MG63 (cell line): Measurements from ENCODE around the gene KDM8. TPM values are rescaled to one million over a fixed set of nuclear protein-coding genes. Genes with fewer than 3 reads are reported as not detected.
A peak's percentile ranks its signal among the peaks of the same experiment; 100 is the strongest.
"Not testable (repeated sequence)": the region's sequence is repeated elsewhere in the genome, so short reads cannot be mapped to it uniquely, and the experiment has no call there.

Source experiments
- DNase-seq: peaks from one replicate; pipeline ENCODE4 v3.0.0-alpha.2; 2020
- H3K27me3 ChIP-seq: fragments of 250-450 bp; sonication (Bioruptor Pico); 2 replicates; pipeline ENCODE4 v1.5.1; 2020; ENCODE audit warnings: mild to moderate bottlenecking, moderate library complexity
- H3K36me3 ChIP-seq: fragments of 250-450 bp; sonication (Bioruptor Pico); 2 replicates; pipeline ENCODE4 v1.5.1; 2020; ENCODE audit warnings: mild to moderate bottlenecking, moderate library complexity
- H3K4me3 ChIP-seq: fragments of 250-450 bp; sonication (Bioruptor Pico); 2 replicates; pipeline ENCODE4 v1.5.1; 2020; ENCODE audit warnings: mild to moderate bottlenecking, moderate library complexity
- H3K9me3 ChIP-seq: fragments of 250-450 bp; sonication (Bioruptor Pico); 2 replicates; pipeline ENCODE4 v1.5.1; 2020; ENCODE audit warnings: mild to moderate bottlenecking, moderate library complexity
- total RNA-seq: library from RNA; depleted of rRNA; stranded (reverse); fragments of >200 nt; shearing (Covaris generic); gene quantifications from 2 replicates; pipeline ENCODE4 v1.2.3, GENCODE V29; 2014; ENCODE audit warnings: low replicate concordance

KDM8 gene
- total RNA-seq, 1 experiment from 2014 or later: 10.2 TPM

DNA sequence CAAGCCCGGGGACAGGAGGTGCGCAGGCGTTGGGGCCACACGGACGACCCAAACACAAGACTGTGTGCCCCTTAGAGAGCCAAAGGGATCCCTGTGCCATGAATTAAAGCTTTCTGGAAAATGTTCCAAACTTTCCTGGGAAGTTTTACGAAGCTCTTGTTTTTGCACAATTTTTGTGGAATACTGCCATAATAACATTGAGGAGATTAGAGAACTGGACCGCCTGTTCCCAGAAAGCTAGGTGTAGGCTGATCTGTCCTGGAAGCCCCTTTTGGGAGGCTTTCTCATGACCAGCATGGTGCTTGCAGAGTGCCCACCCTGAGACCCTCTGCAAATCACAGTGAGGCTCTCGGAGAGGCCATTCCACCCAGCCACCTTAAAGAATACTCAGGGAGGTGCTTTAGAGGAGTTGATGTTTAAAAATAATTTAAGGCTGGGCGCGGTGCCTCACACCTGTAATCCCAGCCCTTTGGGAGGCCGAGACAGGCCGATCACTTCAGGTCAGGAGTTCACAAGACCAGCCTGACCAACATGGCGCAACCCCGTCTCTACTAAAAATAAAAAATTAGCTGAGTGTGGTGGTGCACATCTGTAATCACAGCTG is 1.1 kb downstream of the KDM8 start:
- Histone ChIP-seq H3K36me3 (no peaks in the 10 kb centered on the region; the same call in 1 of the 2 replicates), H3K27me3 (no peaks in the 10 kb centered on the region), H3K9me3 (no peaks in the 10 kb centered on the region), H3K4me3 (peak overlapping the region; percentile 73)
- DNase-seq: no peak

DNA sequence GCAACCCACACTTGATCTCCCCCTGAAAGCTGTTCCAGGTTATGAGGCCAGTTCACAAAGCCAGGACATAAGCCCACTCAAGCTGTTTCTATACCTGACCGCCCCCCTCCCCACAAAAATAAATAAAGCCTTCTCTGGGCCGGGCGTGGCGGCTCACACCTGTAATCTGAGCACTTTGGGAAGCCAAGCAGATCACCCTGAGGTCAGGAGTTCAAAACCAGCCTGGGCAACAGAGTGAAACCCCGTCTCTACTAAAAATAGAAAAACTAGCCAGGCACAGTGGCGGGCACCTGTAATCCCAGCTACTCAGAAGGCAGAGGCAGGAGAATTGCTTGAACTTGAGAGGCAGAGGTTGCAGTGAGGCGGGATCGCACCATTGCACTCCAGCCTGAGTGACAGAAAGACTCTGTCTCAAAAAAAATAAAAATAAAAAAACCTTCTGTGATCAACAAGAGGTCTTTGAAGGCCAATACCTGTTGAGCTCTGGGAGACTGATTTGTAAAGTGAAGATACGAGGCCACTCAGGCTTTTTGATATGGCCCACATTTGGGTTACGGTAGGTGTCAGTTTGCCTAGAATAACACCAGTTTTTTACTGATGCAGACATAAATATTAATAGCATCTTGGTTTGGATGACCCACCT is 2.2 kb downstream of the KDM8 start:
- Histone ChIP-seq H3K27me3 (no peaks in the 10 kb centered on the region), H3K36me3 (peaks cover 4% of the 10 kb centered on the region; the same call in 1 of the 2 replicates), H3K4me3 (no peak overlapping the region), H3K9me3 (no peaks in the 10 kb centered on the region)
- DNase-seq: no peak

DNA sequence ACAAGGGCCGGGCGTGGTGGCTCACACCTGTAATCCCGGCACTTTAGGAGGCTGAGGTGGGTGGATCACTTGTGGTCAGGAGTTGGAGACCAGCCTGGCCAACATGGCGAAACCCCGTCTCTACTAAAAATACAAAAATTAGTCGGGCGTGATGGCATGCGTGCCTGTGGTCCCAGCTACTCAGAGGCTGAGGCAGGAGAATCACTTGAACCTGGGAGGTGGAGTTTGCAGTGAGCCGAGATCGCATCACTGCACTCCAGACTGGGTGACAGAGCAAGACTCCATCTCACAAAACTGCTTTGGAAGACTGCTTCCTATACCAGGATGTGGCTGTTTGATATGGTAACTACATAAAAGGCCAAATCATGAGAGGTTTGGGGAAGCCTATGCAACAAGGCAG is 3.8 kb downstream of the KDM8 start:
- not testable (repeated sequence) for DNase-seq

GRCh38 chr16:27208081-27208680 is 4.9 kb downstream of the KDM8 start:
- peaks cover 17% of the 10 kb centered on the region for H3K36me3 ChIP-seq
- H3K9me3 ChIP-seq: no peaks in the 10 kb centered on the region
- no peak overlapping the region for H3K4me3 ChIP-seq
- H3K27me3 ChIP-seq: no peaks in the 10 kb centered on the region
- DNase-seq: no peak

More for the DNA sequence above, 3.8 kb downstream of the KDM8 start:
- H3K36me3 ChIP-seq: peaks cover 12% of the 10 kb centered on the region
- not testable (repeated sequence) for H3K27me3 ChIP-seq, H3K4me3 ChIP-seq, H3K9me3 ChIP-seq

DNA sequence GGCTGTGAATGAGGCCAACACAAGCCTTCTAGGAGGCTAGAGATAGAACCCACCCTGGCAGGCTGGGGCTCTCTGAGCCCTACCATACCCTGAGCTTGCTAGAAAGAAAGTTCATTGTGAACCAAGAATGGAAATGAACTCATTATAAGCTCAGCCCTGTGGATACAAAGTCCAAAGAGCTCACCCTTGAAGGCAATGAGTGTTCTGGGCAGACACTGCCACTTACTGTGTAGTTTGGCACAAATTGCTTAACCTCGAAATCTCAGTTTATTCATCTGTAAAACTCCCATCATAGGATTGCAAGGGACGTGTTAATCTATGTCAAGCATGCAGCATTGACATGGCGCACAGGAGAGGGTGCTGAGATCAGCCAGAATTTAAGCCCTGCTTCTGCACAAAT is 5.5 kb downstream of the KDM8 start:
- Histone ChIP-seq H3K36me3 (peaks cover 17% of the 10 kb centered on the region), H3K9me3 (no peaks in the 10 kb centered on the region), H3K27me3 (no peaks in the 10 kb centered on the region), H3K4me3 (no peak overlapping the region)
- DNase-seq: peak; percentile 22

GRCh38 chr16:27209591-27209990 is 6.3 kb downstream of the KDM8 start:
- DNase-seq: no peak
- Histone ChIP-seq H3K9me3 (no peaks in the 10 kb centered on the region), H3K4me3 (no peak overlapping the region), H3K27me3 (no peaks in the 10 kb centered on the region), H3K36me3 (peaks cover 21% of the 10 kb centered on the region)

DNA sequence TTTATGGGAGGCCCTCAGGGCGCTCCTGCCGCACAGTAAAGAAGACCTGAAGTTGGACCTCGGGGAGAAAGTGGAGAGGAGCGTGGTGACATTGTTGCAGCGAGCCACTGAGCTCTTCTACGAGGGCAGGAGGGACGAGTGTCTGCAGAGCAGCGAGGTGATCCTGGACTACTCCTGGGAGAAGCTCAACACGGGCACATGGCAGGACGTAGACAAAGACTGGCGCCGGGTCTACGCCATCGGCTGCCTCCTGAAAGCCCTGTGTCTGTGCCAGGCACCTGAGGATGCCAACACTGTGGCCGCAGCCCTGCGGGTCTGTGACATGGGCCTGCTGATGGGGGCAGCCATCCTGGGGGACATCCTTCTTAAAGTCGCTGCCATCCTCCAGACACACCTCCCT is 6.8 kb downstream of the KDM8 start:
- H3K4me3 ChIP-seq: no peak overlapping the region
- H3K27me3 ChIP-seq: no peaks in the 10 kb centered on the region
- H3K36me3 ChIP-seq: peaks cover 25% of the 10 kb centered on the region
- H3K9me3 ChIP-seq: no peaks in the 10 kb centered on the region
- DNase-seq: no peak

DNA sequence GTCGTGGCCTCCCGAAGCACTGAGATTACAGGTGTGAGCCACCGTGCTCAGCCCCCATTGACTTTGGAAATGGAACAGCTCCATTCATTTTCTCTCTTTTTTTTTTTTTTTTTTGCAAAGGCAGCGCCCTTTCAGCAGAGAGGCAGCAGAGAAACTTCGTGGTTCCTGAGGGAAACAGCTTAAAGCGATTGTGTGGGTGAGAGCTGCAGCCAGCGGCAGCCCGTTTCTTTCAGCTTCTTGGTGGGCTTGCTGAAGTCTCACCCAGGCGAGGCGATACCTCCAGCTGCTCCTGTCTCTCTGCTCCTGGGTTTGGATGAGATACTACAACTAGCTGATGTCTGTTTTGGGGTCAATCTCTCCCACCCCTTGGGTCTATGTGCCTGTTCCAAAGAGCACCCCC is 7.7 kb downstream of the KDM8 start:
- H3K27me3 ChIP-seq: no peaks in the 10 kb centered on the region
- no peak for DNase-seq
- H3K9me3 ChIP-seq: no peaks in the 10 kb centered on the region
- no peak overlapping the region for H3K4me3 ChIP-seq
- H3K36me3 ChIP-seq: peaks cover 28% of the 10 kb centered on the region

DNA sequence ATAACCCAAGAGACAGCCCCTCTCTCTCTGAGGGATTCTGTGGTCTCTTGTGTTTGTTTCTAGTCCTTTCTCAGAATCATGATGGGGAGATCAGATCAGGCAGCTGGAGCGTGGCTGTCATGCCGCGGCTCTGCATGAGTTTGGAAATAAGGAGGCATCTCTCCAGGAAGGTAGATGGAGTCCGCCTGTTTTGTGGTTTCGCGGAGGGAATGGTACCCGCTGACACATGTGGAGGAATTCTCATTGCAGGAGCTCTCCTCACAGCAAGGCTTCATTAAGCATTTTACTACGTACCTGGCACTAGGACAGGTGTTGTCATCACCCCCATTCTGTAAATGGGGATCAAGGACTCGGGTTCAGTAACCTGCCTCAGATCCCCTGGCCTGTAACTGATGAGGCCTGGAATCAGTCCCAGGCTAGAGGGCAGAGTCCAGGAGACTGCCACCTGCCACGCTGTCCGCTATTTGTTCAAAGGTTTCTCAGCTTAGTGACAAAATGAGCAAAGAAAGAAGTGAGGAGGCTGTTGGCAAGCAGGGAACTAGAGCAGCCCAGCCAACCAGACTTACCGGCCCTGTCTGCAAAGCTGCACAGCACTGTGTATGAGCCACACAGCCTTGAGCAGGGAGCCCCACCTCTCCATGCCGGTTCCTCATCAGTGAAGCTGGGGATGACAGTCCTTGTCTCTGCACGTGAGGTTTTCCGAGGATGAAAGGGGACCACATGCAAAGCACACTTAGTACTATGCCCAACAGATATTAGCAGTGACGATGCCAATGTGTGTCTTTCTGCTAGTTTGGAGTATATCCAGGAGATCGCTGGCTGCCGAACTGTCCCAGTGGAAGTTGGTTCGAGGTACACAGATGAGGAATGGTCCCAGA is 11.0 kb downstream of the KDM8 start:
- no peak overlapping the region for H3K4me3 ChIP-seq
- H3K27me3 ChIP-seq: no peaks in the 10 kb centered on the region
- peaks cover 28% of the 10 kb centered on the region for H3K36me3 ChIP-seq
- no peak for DNase-seq
- H3K9me3 ChIP-seq: no peaks in the 10 kb centered on the region

DNA sequence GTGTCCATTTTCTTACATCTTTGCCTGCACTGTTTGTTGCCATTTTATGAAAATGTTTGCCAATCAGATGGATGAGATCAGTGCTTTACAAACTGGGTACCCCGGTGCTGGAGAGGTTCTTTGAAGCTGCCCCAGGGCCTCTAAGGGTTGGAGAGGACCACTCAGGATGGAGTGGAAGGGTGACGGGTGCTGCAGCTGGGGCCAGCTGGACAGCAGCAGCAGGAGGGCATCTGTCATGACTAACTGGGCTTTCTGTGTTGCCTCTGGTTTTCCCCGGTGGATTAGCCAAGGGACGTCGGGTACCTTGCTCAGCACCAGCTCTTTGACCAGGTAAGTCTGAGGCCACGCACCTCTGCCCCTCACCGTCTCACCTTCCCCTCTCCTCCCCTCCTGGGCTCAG is 12.3 kb downstream of the KDM8 start:
- Histone ChIP-seq H3K4me3 (no peak overlapping the region), H3K36me3 (peaks cover 23% of the 10 kb centered on the region), H3K27me3 (no peaks in the 10 kb centered on the region), H3K9me3 (no peaks in the 10 kb centered on the region)
- no peak for DNase-seq

- no peaks in the 10 kb centered on the region for H3K27me3 ChIP-seq
These were observed 13.1 kb downstream of the KDM8 start for GRCh38 chr16:27216297-27216885.

DNA sequence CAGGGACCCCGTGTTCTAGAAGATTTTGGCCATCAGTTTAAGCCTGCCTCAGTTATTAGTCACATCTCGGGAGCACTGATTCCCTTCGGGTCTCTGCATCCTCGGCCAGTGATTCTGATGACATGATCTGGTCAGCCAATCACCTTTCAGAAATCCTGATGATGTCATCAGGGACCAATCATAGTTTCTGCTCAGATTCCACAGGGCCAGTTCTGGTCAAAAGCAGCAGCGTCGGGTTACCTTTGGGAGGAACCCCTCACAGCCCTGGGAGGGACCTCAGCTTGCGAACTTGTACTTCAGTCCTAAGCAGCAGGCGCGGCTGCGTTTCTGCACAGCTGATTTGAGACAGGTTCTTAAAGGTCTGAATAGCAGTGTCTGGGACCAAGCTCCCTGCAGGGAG is 13.9 kb downstream of the KDM8 start:
- Histone ChIP-seq H3K27me3 (no peaks in the 10 kb centered on the region), H3K4me3 (no peak overlapping the region), H3K36me3 (peaks cover 18% of the 10 kb centered on the region), H3K9me3 (no peaks in the 10 kb centered on the region)
- DNase-seq: no peak

More at GRCh38 chr16:27216297-27216885, 13.1 kb downstream of the KDM8 start:
- Histone ChIP-seq H3K36me3 (peaks cover 24% of the 10 kb centered on the region), H3K4me3 (no peak overlapping the region), H3K9me3 (no peaks in the 10 kb centered on the region)
- no peak for DNase-seq

DNA sequence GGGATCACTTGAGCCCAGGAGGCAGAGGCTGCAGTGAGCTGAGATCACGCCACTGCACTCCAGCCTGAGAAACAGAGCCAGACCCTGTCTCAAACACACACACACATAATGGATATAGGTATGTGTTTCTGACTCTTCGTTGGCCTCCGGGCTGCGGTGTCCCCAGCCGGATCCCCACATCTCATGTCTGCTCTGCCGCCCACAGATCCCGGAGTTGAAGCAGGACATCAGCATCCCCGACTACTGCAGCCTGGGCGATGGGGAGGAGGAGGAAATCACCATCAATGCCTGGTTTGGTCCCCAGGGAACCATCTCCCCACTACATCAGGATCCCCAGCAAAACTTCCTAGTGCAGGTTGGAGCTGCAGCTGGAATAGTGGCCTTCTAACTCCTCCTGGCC is 15.4 kb downstream of the KDM8 start:
- H3K27me3 ChIP-seq: no peaks in the 10 kb centered on the region
- no peaks in the 10 kb centered on the region for H3K9me3 ChIP-seq
- no peak overlapping the region for H3K4me3 ChIP-seq
- DNase-seq: no peak
- H3K36me3 ChIP-seq: peaks cover 20% of the 10 kb centered on the region

- H3K36me3 ChIP-seq: peaks cover 24% of the 10 kb centered on the region
- DNase-seq: no peak
- no peak overlapping the region for H3K4me3 ChIP-seq
- H3K27me3 ChIP-seq: no peaks in the 10 kb centered on the region
- no peaks in the 10 kb centered on the region for H3K9me3 ChIP-seq
These were observed 15.8 kb downstream of the KDM8 start for GRCh38 chr16:27219161-27219560.

DNA sequence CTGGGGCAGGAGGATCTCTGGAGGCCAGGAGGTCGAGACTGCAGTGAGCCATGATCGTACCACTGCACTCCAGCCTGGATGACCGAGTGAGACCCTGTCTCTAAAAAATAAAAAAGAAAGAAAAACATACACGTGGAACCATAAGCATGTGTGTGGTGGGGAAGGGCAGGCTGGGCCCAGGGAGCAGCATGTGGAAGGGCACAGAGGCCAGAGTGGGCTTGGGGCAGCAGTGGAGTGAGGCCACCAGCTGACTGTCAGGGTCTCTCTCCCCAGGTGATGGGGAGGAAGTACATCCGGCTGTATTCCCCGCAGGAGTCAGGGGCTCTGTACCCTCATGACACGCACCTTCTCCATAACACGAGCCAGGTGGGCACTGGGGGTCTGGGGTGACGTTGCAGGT is 16.8 kb downstream of the KDM8 start:
- Histone ChIP-seq H3K4me3 (no peak overlapping the region), H3K9me3 (no peaks in the 10 kb centered on the region), H3K36me3 (peaks cover 23% of the 10 kb centered on the region), H3K27me3 (no peaks in the 10 kb centered on the region)
- no peak for DNase-seq

DNA sequence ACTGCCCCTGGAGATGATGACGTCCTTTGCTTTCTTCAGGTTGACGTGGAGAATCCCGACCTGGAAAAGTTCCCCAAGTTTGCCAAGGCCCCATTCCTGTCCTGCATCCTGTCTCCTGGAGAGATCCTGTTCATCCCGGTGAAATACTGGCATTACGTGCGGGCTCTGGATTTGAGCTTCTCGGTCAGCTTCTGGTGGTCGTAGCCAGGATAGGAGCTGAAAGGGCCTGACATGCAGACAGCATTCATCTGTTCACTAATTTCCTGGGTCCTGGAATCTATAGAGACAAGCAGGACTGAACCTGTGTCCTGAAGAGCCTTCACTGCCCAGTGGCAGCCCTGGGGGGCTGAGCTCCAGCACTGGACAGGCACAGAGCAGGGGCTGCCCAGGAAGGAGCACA is 17.2 kb downstream of the KDM8 start:
- Histone ChIP-seq H3K9me3 (no peaks in the 10 kb centered on the region), H3K36me3 (peaks cover 23% of the 10 kb centered on the region), H3K4me3 (no peak overlapping the region), H3K27me3 (no peaks in the 10 kb centered on the region)
- no peak for DNase-seq

DNA sequence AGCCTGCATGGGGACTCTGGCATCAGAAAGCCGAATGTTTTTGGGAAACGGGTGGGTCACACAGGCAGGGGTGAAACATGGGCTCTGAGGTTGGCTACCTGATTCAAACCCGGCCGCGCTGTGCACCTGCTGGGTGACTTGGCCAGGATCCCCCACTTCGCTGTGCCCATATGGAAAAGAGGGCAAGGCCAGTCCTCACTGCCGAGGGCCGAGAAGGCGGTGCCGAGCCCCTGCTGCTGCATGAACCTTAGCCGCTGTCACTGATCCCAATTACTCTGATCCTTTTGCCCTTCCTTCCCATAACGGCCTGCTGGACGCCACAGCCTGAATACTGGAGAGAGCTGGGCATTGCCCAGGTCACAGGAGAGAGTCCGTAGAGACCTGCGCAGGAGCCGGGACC is 17.7 kb downstream of the KDM8 start:
- peaks cover 19% of the 10 kb centered on the region for H3K36me3 ChIP-seq
- no peaks in the 10 kb centered on the region for H3K27me3 ChIP-seq
- no peak for DNase-seq
- no peak overlapping the region for H3K4me3 ChIP-seq
- H3K9me3 ChIP-seq: no peaks in the 10 kb centered on the region
